Pancreas (tissue), 10 donors: ENCODE data around the gene VSIG10L. TPM values are rescaled to one million over a fixed set of nuclear protein-coding genes. Genes with fewer than 3 reads are reported as not detected.

Experiments
- ATAC-seq, 4 donors: fragments of 200-7000 bp; cut with Tn5 transposase; one replicate each; pipeline versions ENCODE4 v1.8.0 to v1.9.1; 2020; ENCODE audit warnings: mild to moderate bottlenecking in 4 of 4, moderate library complexity in 4 of 4
- DNase-seq, 6 donors: peaks; one replicate each; pipeline ENCODE4 v3.0.0-alpha.2; 2020
- FAIRE-seq: peaks from 2 replicates; lab custom pipeline; 2012; peaks lifted over from hg19 to GRCh38; lab: Jason Lieb, UNC
- H3K27ac ChIP-seq, 4 donors: fragments of 200-600 bp; sonication (generic); 1 replicate in 3 of 4; 2 replicates in 1 of 4; pipeline versions ENCODE4 v1.5.0 to v1.8.0; 2020
- H3K27me3 ChIP-seq, 4 donors: fragments of 200-600 bp; one replicate each; pipeline ENCODE4 v1.8.0; 2021
- H3K36me3 ChIP-seq, 3 donors: fragments of 200-600 bp; sonication (generic) in 1 of 3; one replicate each; pipeline versions ENCODE4 v1.5.0 to v1.8.0; 2020 to 2021
- H3K4me1 ChIP-seq, 3 donors: fragments of 200-600 bp; one replicate each; pipeline ENCODE4 v1.8.0; 2021
- H3K4me3 ChIP-seq, 4 donors: fragments of 200-600 bp; sonication (generic) in 2 of 4; one replicate each; pipeline versions ENCODE4 v1.5.0 to v1.8.0; 2020 to 2021
- H3K9me3 ChIP-seq, 4 donors: fragments of 200-600 bp; one replicate each; pipeline ENCODE4 v1.8.0; 2021
- CTCF ChIP-seq, 4 donors: fragments of 200-600 bp; sonication (generic) in 3 of 4; IDR thresholded peaks; one replicate each; pipeline versions ENCODE4 v1.5.0 to v1.8.0; 2021; ENCODE audit warnings: antibody characterized with exemption in 4 of 4
- WGBS, 2 donors: extraction: QIAGEN DNeasy Blood & Tissue Kit; methylation state at CpG; one replicate each; pipeline ENCODE4 v1.1.7; 2013; 5-methylcytosine and 5-hydroxymethylcytosine counted together
- intact Hi-C, 3 donors: fragments of 100-400 bp; cut with DNase I; formaldehyde crosslinking; loops; one replicate each; pipeline versions ENCODE4 v1.11.1 to v1.14.2; 2022
- polyA plus RNA-seq, 2 donors: library from polyadenylated mRNA; stranded (reverse); fragments of 200-250 nt; gene quantifications; one replicate each; pipeline ENCODE4 v1.2.3, GENCODE V29; 2013
- total RNA-seq, 6 donors: library from RNA; stranded (reverse); fragmentation: NEBNext Ultra II Directional in 4 of 6; extraction: Animal tissue kit (Norgen Biotek cat#: 25700) in 4 of 6; gene quantifications; one replicate each; pipeline versions ENCODE4 v1.2.1 to v1.2.4, GENCODE V29; 2021 to 2023
- donor health status: healthy with polysubstance abuse.
- donor health status: DM: no; HTN: no; CAD: no; lungs with moderate emphysema.
- donor health status: DM: no; HTN: no; CAD: no.
- donor health status: control.
- donor health status: control.
- donor health status: Bipolar disorder and iron deficiency.
- donor health status: DM: yes; HTN: yes; CAD: no.
- donor health status: DM: no; HTN: no; CAD: no.
- donor health status: DM: no; HTN: no; CAD: no.
- donor health status: DM: yes; HTN: yes; CAD: no.

VSIG10L gene
- total and polyA plus RNA-seq, 8 donors = 0.16 to 1.1 (median 0.37) TPM; not detected in 1

DNA sequence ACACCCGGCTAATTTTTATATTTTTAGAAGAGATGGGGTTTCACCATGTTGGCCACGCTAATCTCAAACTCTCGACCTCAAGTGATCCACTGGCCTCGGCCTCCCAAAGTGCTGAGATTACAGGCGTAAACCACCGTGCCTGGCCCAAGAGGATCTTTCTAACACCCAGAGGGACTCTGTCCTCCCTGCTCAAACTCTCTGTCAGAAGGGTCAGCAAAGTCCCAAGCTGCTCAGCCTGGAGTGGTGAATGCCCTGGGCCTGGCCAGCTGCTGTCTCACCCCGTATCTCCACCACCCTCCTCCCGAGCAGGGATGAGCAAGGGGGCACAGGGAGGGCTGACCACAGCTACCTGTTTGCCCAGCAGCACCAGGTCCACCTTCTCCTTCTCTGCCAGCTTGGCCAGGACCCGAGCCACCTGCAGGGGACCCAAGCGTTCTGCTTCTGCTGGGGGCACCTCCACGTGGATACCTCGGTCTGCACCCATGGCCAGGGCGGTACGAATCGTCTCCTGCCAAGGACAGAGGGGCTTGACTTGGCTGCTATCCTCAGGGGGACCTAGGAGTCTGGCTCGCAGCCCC is 10.9 kb upstream of the VSIG10L start:
- Histone ChIP-seq H3K27me3 (no peaks in the 10 kb centered on the region), H3K4me1 (no peaks in the 10 kb centered on the region), H3K36me3 (peaks cover 0 to 9% (median 0%) of the 10 kb centered on the region in 3 donors), H3K27ac (no peak overlapping the region), H3K4me3 (no peak overlapping the region), H3K9me3 (no peaks in the 10 kb centered on the region)
- 90 to 94% methylated on average over 11 to 16 of the region's 16 CpGs for WGBS, 2 donors
- FAIRE-seq = no peak
- no peak for ATAC-seq
- DNase-seq = no peak
- intact Hi-C loops = no loop called here
- no peak for TF ChIP-seq CTCF (IDR thresholded peaks at IDR 0.05)

DNA sequence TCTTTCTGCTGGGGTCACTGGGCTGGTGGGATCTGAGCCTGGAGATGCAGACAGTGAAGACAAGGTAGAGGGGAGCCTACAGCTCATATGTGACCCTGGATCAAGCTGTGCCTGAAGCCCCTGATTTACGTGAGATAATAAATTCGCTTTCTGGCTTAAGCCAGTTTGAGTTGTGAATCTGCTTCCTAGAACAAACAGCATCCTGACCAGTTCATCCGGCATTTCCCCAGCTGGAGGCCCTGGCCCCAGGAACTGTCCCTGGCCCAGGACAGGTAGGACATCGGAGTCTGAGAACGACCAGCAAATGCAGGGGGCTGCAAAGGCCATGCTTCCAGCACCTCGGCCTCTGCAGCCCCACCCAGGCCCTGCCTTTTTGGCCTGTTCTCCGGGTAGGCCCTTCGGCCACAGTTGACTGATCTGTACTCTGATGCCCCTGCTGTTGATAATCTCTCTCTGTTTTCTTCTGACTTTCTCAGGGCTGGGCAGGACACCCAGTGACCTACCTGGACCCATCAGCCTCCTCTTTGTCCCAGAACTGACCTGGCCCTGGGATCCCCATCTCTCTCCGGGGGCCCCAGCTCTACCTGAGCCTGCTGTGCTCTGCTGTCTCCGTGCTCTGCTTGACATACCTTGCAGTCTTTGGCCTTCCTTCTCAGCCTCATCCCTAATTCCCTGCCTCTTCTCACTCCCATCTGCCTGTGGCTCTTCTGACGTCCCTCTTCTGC is 9.5 kb upstream of the VSIG10L start:
- TF ChIP-seq CTCF (IDR thresholded peaks at IDR 0.05) = no peak
- DNase-seq (no peak), ATAC-seq (no peak), FAIRE-seq (no peak)
- Histone ChIP-seq H3K9me3 (no peaks in the 10 kb centered on the region), H3K27ac (no peak overlapping the region), H3K36me3 (peaks cover 0 to 9% (median 0%) of the 10 kb centered on the region in 3 donors), H3K4me3 (no peak overlapping the region), H3K4me1 (no peaks in the 10 kb centered on the region), H3K27me3 (no peaks in the 10 kb centered on the region)
- 96 to 97% methylated on average over 11 of the region's 11 CpGs for WGBS, 2 donors
- intact Hi-C loops = no loop called here

- no peak for ATAC-seq
- no peak for DNase-seq
- no peak for TF ChIP-seq CTCF (IDR thresholded peaks at IDR 0.05)
- Histone ChIP-seq H3K9me3 (no peaks in the 10 kb centered on the region), H3K4me3 (no peak overlapping the region), H3K4me1 (no peaks in the 10 kb centered on the region), H3K36me3 (peaks cover 0 to 9% (median 0%) of the 10 kb centered on the region in 3 donors), H3K27me3 (no peaks in the 10 kb centered on the region), H3K27ac (no peak overlapping the region)
- intact Hi-C loops = no loop called here
- 87 to 89% methylated on average over 10 of the region's 10 CpGs for WGBS, 2 donors
- FAIRE-seq = no peak
Measured at GRCh38 chr19:51347209-51347928, 5.4 kb upstream of the VSIG10L start.

DNA sequence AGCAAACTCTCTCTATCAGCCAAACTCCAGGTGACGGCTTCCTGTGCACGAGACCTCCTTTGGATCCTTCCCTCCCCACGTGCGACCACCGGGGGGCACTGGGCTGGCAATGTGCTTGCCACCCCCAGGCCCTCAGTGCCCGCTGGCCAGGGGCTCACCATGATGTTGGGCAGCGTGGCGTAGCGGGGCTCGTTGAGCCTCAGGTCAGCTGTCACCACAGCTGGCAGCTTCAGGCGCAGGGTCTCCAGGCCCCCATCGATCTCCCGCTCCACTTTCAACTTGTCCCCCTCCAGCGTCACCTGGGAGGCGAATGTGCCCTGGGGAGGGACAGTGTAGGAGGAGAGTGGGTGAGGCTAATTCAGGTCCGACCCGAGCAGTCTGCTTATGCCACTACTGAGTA is 4.8 kb upstream of the VSIG10L start:
- FAIRE-seq (no peak), ATAC-seq (no peak), DNase-seq (no peak)
- 86 to 91% methylated on average over 15 to 17 of the region's 17 CpGs for WGBS, 2 donors
- Histone ChIP-seq H3K4me1 (no peaks in the 10 kb centered on the region), H3K4me3 (no peak overlapping the region), H3K27ac (no peak overlapping the region), H3K36me3 (peaks cover 0 to 8% (median 0%) of the 10 kb centered on the region in 3 donors), H3K27me3 (no peaks in the 10 kb centered on the region), H3K9me3 (no peaks in the 10 kb centered on the region)
- no peak for TF ChIP-seq CTCF (IDR thresholded peaks at IDR 0.05)
- intact Hi-C loops = no loop called here
